T-helper 2 cell treated with Interferon-gamma antibody and Interleukin-4, amounts not matched to agents 5 μg/mL and 100 μg/mL, for 36 hours (primary cell): ENCODE data around the gene EPN1.

Experiments
- DNase-seq: peaks from one replicate; pipeline ENCODE4 v3.0.0; 2021; ENCODE audit warnings: low spot score
- H3K27ac Mint-ChIP-seq: one replicate; pipeline ENCODE4 v1.8.0; 2021; ENCODE audit warnings: mild to moderate bottlenecking, mixed read lengths
- H3K27me3 Mint-ChIP-seq: one replicate; pipeline ENCODE4 v1.8.0; 2021; ENCODE audit warnings: low read depth, mixed read lengths
- H3K36me3 Mint-ChIP-seq: one replicate; pipeline ENCODE4 v1.8.0; 2021; ENCODE audit warnings: low read depth, mixed read lengths
- H3K4me1 Mint-ChIP-seq: one replicate; pipeline ENCODE4 v1.8.0; 2021; ENCODE audit warnings: low read depth, mixed read lengths
- H3K4me3 Mint-ChIP-seq: one replicate; pipeline ENCODE4 v1.8.0; 2022; ENCODE audit warnings: mild to moderate bottlenecking, moderate library complexity, mixed read lengths
- H3K9me3 Mint-ChIP-seq: one replicate; pipeline ENCODE4 v1.8.0; 2021; ENCODE audit warnings: mixed read lengths

Gene EPN1

GRCh38 chr19:55694241-55694655 lies 19.2 kb downstream of the EPN1 start:
- Mint-ChIP-seq H3K9me3 (no peaks in the 10 kb centered on the region), H3K4me3 (no peak overlapping the region), H3K36me3 (peaks cover 16% of the 10 kb centered on the region), H3K27ac (no peak overlapping the region), H3K4me1 (no peaks in the 10 kb centered on the region), H3K27me3 (no peaks in the 10 kb centered on the region)
- DNase-seq: no peak

GRCh38 chr19:55694656-55695491 lies 19.8 kb downstream of the EPN1 start:
- H3K4me3 Mint-ChIP-seq: no peak overlapping the region
- no peaks in the 10 kb centered on the region for H3K4me1 Mint-ChIP-seq
- no peaks in the 10 kb centered on the region for H3K9me3 Mint-ChIP-seq
- H3K27ac Mint-ChIP-seq: no peak overlapping the region
- no peak for DNase-seq
- peaks cover 16% of the 10 kb centered on the region for H3K36me3 Mint-ChIP-seq
- no peaks in the 10 kb centered on the region for H3K27me3 Mint-ChIP-seq

- H3K27me3 Mint-ChIP-seq: no peaks in the 10 kb centered on the region
- H3K36me3 Mint-ChIP-seq: peaks cover 20% of the 10 kb centered on the region
- H3K9me3 Mint-ChIP-seq: no peaks in the 10 kb centered on the region
- H3K4me1 Mint-ChIP-seq: no peaks in the 10 kb centered on the region
- no peak for DNase-seq
- no peak overlapping the region for H3K4me3 Mint-ChIP-seq
- H3K27ac Mint-ChIP-seq: no peak overlapping the region
Measured at GRCh38 chr19:55695511-55696290, 20.7 kb downstream of the EPN1 start.

- no peaks in the 10 kb centered on the region for H3K4me1 Mint-ChIP-seq
- H3K9me3 Mint-ChIP-seq: no peaks in the 10 kb centered on the region
- peaks cover 21% of the 10 kb centered on the region for H3K36me3 Mint-ChIP-seq
- no peak overlapping the region for H3K27ac Mint-ChIP-seq
- DNase-seq: no peak
- no peak overlapping the region for H3K4me3 Mint-ChIP-seq
- no peaks in the 10 kb centered on the region for H3K27me3 Mint-ChIP-seq
Measured at GRCh38 chr19:55696301-55697068, 21.5 kb downstream of the EPN1 start.

- no peak for DNase-seq
- Mint-ChIP-seq H3K27me3 (no peaks in the 10 kb centered on the region), H3K27ac (no peak overlapping the region), H3K36me3 (peaks cover 23% of the 10 kb centered on the region), H3K4me1 (no peaks in the 10 kb centered on the region), H3K4me3 (no peak overlapping the region), H3K9me3 (no peaks in the 10 kb centered on the region)
Measured at GRCh38 chr19:55697069-55697440, 22.0 kb downstream of the EPN1 start.

GRCh38 chr19:55697698-55698097 lies 22.7 kb downstream of the EPN1 start:
- no peak overlapping the region for H3K27ac Mint-ChIP-seq
- H3K36me3 Mint-ChIP-seq: peaks cover 23% of the 10 kb centered on the region
- no peak overlapping the region for H3K4me3 Mint-ChIP-seq
- no peaks in the 10 kb centered on the region for H3K9me3 Mint-ChIP-seq
- no peaks in the 10 kb centered on the region for H3K4me1 Mint-ChIP-seq
- H3K27me3 Mint-ChIP-seq: no peaks in the 10 kb centered on the region
- no peak for DNase-seq

- Mint-ChIP-seq H3K4me1 (no peaks in the 10 kb centered on the region), H3K9me3 (no peaks in the 10 kb centered on the region), H3K27me3 (no peaks in the 10 kb centered on the region), H3K36me3 (peaks cover 23% of the 10 kb centered on the region), H3K27ac (peak overlapping the region; percentile 6), H3K4me3 (no peak overlapping the region)
- no peak for DNase-seq
Measured at GRCh38 chr19:55698256-55698655, 23.2 kb downstream of the EPN1 start.

GRCh38 chr19:55699221-55699620 lies 24.2 kb downstream of the EPN1 start:
- Mint-ChIP-seq H3K4me3 (no peak overlapping the region), H3K27me3 (no peaks in the 10 kb centered on the region), H3K27ac (no peak overlapping the region), H3K4me1 (peaks cover 2% of the 10 kb centered on the region), H3K36me3 (peaks cover 20% of the 10 kb centered on the region), H3K9me3 (no peaks in the 10 kb centered on the region)
- no peak for DNase-seq

- H3K4me3 Mint-ChIP-seq: no peak overlapping the region
- no peak for DNase-seq
- peaks cover 25% of the 10 kb centered on the region for H3K36me3 Mint-ChIP-seq
- H3K4me1 Mint-ChIP-seq: peaks cover 2% of the 10 kb centered on the region
- no peaks in the 10 kb centered on the region for H3K9me3 Mint-ChIP-seq
- no peak overlapping the region for H3K27ac Mint-ChIP-seq
- H3K27me3 Mint-ChIP-seq: no peaks in the 10 kb centered on the region
Measured at GRCh38 chr19:55700813-55701212, 25.8 kb downstream of the EPN1 start.

GRCh38 chr19:55702131-55702627 lies 27.2 kb downstream of the EPN1 start:
- Mint-ChIP-seq H3K4me3 (no peak overlapping the region), H3K36me3 (peaks cover 22% of the 10 kb centered on the region), H3K27ac (no peak overlapping the region), H3K27me3 (no peaks in the 10 kb centered on the region), H3K4me1 (peaks cover 2% of the 10 kb centered on the region), H3K9me3 (no peaks in the 10 kb centered on the region)
- no peak for DNase-seq

- Mint-ChIP-seq H3K9me3 (no peaks in the 10 kb centered on the region), H3K27me3 (no peaks in the 10 kb centered on the region), H3K4me3 (no peak overlapping the region), H3K27ac (no peak overlapping the region), H3K36me3 (peaks cover 12% of the 10 kb centered on the region), H3K4me1 (peaks cover 2% of the 10 kb centered on the region)
- DNase-seq: peak; percentile 40
Measured at GRCh38 chr19:55703790-55704215, 28.8 kb downstream of the EPN1 start.

- H3K9me3 Mint-ChIP-seq: no peaks in the 10 kb centered on the region
- peaks cover 2% of the 10 kb centered on the region for H3K4me1 Mint-ChIP-seq
Measured at GRCh38 chr19:55704494-55705245, 29.6 kb downstream of the EPN1 start.

GRCh38 chr19:55705972-55706371 lies 30.9 kb downstream of the EPN1 start:
- Mint-ChIP-seq H3K27me3 (no peaks in the 10 kb centered on the region), H3K4me3 (no peak overlapping the region), H3K9me3 (no peaks in the 10 kb centered on the region), H3K27ac (no peak overlapping the region), H3K36me3 (peaks cover 8% of the 10 kb centered on the region), H3K4me1 (peaks cover 2% of the 10 kb centered on the region)
- DNase-seq: no peak

More at GRCh38 chr19:55704494-55705245, 29.6 kb downstream of the EPN1 start:
- no peak overlapping the region for H3K27ac Mint-ChIP-seq
- H3K36me3 Mint-ChIP-seq: peaks cover 12% of the 10 kb centered on the region
- no peak for DNase-seq
- no peak overlapping the region for H3K4me3 Mint-ChIP-seq
- no peaks in the 10 kb centered on the region for H3K27me3 Mint-ChIP-seq
